ENCODE measurements around the gene LRIT1. TPM values are rescaled to one million over a fixed set of nuclear protein-coding genes. Genes with fewer than 3 reads are reported as not detected.
"Not testable (repeated sequence)": the region's sequence is repeated elsewhere in the genome, so short reads cannot be mapped to it uniquely, and the experiment has no call there.

The LRIT1 gene
- total RNA-seq, 1 donor = not detected

DNA sequence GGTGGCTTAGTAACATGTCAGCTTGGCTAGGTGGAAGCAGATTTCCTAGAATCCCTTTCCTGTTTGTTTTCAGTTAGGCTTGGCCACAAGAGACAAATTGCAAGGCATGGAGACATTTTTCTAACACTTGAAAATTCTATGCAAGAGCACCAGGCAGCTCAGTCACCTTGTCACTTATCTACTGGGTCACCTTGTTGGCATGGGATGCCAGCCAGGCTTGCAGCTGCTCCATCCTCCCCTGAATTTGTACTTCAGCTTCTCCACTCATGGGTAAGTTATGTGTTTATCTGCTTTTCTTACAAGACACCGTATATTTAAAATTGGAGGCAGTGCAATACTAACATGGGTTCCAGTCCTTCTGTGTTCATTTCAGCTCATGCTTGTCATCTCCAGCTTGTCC is 46.8 kb upstream of the LRIT1 start:
- Histone ChIP-seq H3K4me2 (ENCODE audit: insufficient read depth, low read length) (no peak overlapping the region), H3K9me3 (ENCODE audit: low read depth, low read length) (no peaks in the 10 kb centered on the region), H4K20me1 (ENCODE audit: insufficient read depth, low read length) (no peaks in the 10 kb centered on the region), H3K27me3 (ENCODE audit: insufficient read depth, low read length) (peaks cover 8% of the 10 kb centered on the region), H3K36me3 (ENCODE audit: insufficient read depth, low read length) (no peaks in the 10 kb centered on the region), H3K79me2 (ENCODE audit: insufficient read depth, low read length) (no peaks in the 10 kb centered on the region), H2AFZ (ENCODE audit: low read length) (no peak overlapping the region), H3K4me3 (ENCODE audit: insufficient read depth, low read length) (no peak overlapping the region), H3K4me1 (ENCODE audit: insufficient read depth, low read length) (no peaks in the 10 kb centered on the region), H3K27ac (ENCODE audit: low read depth, low read length) (no peak overlapping the region)
- DNase-seq (ENCODE audit: insufficient read length, low spot score, missing footprints) = no peak
- TF ChIP-seq, protein P1, sequence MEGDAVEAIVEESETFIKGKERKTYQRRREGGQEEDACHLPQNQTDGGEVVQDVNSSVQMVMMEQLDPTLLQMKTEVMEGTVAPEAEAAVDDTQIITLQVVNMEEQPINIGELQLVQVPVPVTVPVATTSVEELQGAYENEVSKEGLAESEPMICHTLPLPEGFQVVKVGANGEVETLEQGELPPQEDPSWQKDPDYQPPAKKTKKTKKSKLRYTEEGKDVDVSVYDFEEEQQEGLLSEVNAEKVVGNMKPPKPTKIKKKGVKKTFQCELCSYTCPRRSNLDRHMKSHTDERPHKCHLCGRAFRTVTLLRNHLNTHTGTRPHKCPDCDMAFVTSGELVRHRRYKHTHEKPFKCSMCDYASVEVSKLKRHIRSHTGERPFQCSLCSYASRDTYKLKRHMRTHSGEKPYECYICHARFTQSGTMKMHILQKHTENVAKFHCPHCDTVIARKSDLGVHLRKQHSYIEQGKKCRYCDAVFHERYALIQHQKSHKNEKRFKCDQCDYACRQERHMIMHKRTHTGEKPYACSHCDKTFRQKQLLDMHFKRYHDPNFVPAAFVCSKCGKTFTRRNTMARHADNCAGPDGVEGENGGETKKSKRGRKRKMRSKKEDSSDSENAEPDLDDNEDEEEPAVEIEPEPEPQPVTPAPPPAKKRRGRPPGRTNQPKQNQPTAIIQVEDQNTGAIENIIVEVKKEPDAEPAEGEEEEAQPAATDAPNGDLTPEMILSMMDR (IDR thresholded peaks at IDR 0.05; ENCODE audit: extremely low read depth, low read depth, low read length) = no peak

DNA sequence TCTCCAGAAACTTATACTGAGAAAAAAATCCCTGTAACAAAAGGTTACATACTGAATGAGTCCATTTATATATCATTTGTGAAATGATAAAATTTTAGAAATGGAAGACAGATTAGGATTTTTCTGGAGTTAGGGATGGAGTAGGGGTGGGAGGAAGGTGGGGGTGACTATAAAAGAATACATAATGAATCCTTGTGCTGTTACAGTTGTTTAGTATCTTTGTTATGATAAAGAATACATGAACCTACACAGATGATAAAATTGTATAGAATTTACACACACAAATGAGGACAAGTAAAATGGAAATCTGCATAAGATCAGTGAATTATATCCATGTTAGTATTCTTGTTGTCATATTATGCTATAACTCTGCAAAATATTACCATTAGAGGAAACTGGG is 45.3 kb upstream of the LRIT1 start:
- H3K4me1 ChIP-seq (ENCODE audit: insufficient read depth, low read length) = no peaks in the 10 kb centered on the region
- no peak overlapping the region for H3K4me3 ChIP-seq (ENCODE audit: insufficient read depth, low read length)
- no peak for DNase-seq (ENCODE audit: insufficient read length, low spot score, missing footprints)
- no peak overlapping the region for H2AFZ ChIP-seq (ENCODE audit: low read length)
- H4K20me1 ChIP-seq (ENCODE audit: insufficient read depth, low read length) = no peaks in the 10 kb centered on the region
- no peak overlapping the region for H3K4me2 ChIP-seq (ENCODE audit: insufficient read depth, low read length)
- TF ChIP-seq, protein P1 (IDR thresholded peaks at IDR 0.05; ENCODE audit: extremely low read depth, low read depth, low read length) = no peak
- H3K79me2 ChIP-seq (ENCODE audit: insufficient read depth, low read length) = no peaks in the 10 kb centered on the region
- H3K36me3 ChIP-seq (ENCODE audit: insufficient read depth, low read length) = no peaks in the 10 kb centered on the region
- peaks cover 8% of the 10 kb centered on the region for H3K27me3 ChIP-seq (ENCODE audit: insufficient read depth, low read length)
- no peak overlapping the region for H3K27ac ChIP-seq (ENCODE audit: low read depth, low read length)
- H3K9me3 ChIP-seq (ENCODE audit: low read depth, low read length) = no peaks in the 10 kb centered on the region

DNA sequence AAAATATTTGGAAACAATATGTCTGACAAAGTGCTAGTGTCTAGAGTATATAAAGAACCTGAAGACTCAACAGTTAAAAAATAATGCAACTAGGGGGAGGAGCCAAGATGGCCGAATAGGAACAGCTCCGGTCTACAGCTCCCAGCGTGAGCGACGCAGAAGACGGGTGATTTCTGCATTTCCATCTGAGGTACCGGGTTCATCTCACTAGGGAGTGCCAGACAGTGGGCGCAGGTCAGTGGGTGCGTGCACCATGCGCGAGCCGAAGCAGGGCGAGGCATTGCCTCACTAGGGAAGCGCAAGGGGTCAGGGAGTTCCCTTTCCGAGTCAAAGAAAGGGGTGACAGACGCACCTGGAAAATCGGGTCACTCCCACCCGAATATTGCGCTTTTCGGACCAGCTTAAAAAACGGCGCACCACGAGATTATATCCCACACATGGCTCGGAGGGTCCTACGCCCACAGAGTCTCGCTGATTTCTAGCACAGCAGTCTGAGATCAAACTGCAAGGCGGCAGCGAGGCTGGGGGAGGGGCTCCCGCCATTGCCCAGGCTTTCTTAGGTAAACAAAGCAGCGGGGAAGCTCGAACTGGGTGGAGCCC is 38.6 kb upstream of the LRIT1 start:
- not testable (repeated sequence) for H3K9me3 ChIP-seq (ENCODE audit: low read depth, low read length); H3K4me3 ChIP-seq (ENCODE audit: insufficient read depth, low read length); H2AFZ ChIP-seq (ENCODE audit: low read length); H3K36me3 ChIP-seq (ENCODE audit: insufficient read depth, low read length); H3K27ac ChIP-seq (ENCODE audit: low read depth, low read length); H3K27me3 ChIP-seq (ENCODE audit: insufficient read depth, low read length); H4K20me1 ChIP-seq (ENCODE audit: insufficient read depth, low read length); H3K79me2 ChIP-seq (ENCODE audit: insufficient read depth, low read length); DNase-seq (ENCODE audit: insufficient read length, low spot score, missing footprints); H3K4me2 ChIP-seq (ENCODE audit: insufficient read depth, low read length); H3K4me1 ChIP-seq (ENCODE audit: insufficient read depth, low read length)

DNA sequence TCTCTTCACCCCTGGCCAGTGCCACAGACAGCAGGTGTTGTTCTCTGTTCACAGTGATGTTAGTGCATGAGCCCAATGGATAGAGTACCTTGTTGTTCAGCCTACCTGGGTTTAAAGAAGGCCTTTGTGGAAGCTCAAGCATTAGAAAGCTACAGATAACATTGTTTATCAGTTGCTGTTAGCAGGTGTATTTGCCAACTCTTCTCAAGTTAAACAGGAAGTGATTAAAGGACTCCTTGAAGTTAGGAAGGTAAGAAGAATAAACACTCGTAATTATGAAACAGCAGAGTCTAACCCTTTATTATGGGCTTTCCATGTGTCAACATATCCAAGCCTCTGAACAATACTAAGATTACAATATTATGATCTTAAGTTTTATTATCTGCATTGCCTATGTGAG is 29.4 kb upstream of the LRIT1 start:
- no peaks in the 10 kb centered on the region for H3K9me3 ChIP-seq (ENCODE audit: low read depth, low read length)

More for the DNA sequence above, 29.4 kb upstream of the LRIT1 start:
- TF ChIP-seq, protein P1 (IDR thresholded peaks at IDR 0.05; ENCODE audit: extremely low read depth, low read depth, low read length) = no peak
- no peak for DNase-seq (ENCODE audit: insufficient read length, low spot score, missing footprints)
- Histone ChIP-seq H3K27ac (ENCODE audit: low read depth, low read length) (no peak overlapping the region), H3K79me2 (ENCODE audit: insufficient read depth, low read length) (no peaks in the 10 kb centered on the region), H3K4me1 (ENCODE audit: insufficient read depth, low read length) (peaks cover 14% of the 10 kb centered on the region), H3K36me3 (ENCODE audit: insufficient read depth, low read length) (no peaks in the 10 kb centered on the region), H3K4me3 (ENCODE audit: insufficient read depth, low read length) (no peak overlapping the region), H3K4me2 (ENCODE audit: insufficient read depth, low read length) (no peak overlapping the region), H4K20me1 (ENCODE audit: insufficient read depth, low read length) (no peaks in the 10 kb centered on the region), H2AFZ (ENCODE audit: low read length) (no peak overlapping the region), H3K27me3 (ENCODE audit: insufficient read depth, low read length) (no peaks in the 10 kb centered on the region)

Data from osteoblast (primary cell).